ENCODE data around the gene PKP4. TPM values are rescaled to one million over a fixed set of nuclear protein-coding genes. Genes with fewer than 3 reads are reported as not detected.

The PKP4 gene
- total RNA-seq, 1 experiment from 2014 or later, result 52.0 TPM

- Mint-ChIP-seq H3K4me1 (no peaks in the 10 kb centered on the region), H3K36me3 (ENCODE audit: insufficient read depth in 1 of 3, low read depth in 3 of 3) (0 out of 7 replicates have a peak, but pooled peaks cover 0 to 2% (median 0%) of the 10 kb centered on the region in 3 experiments), H3K9me3 (no peaks in the 10 kb centered on the region), H3K4me3 (no peak overlapping the region), H3K27ac (no peak overlapping the region), H3K27me3 (ENCODE audit: low read depth) (no peaks in the 10 kb centered on the region)
- no peak overlapping the region for H2BK5ac ChIP-seq (ENCODE audit: insufficient read length, low read length)
- no peak overlapping the region for H2BK120ac ChIP-seq (ENCODE audit: low read depth, low read length, poor library complexity, severe bottlenecking)
- H3K9me3 ChIP-seq (ENCODE audit: control insufficient read depth, low read depth, low read length), result no peaks in the 10 kb centered on the region
- no peaks in the 10 kb centered on the region for H3K23me2 ChIP-seq (ENCODE audit: insufficient read length, low read depth, low read length, poor library complexity, severe bottlenecking)
- no peak overlapping the region for H4K91ac ChIP-seq (ENCODE audit: insufficient read length, low read depth, low read length)
- H3K23ac ChIP-seq (ENCODE audit: insufficient read length, low read depth, low read length), result no peak overlapping the region
- no peaks in the 10 kb centered on the region for H4K20me1 ChIP-seq (ENCODE audit: control insufficient read depth, insufficient read depth, insufficient read length)
- no peaks in the 10 kb centered on the region for H3K27me3 ChIP-seq (ENCODE audit: insufficient read depth, low read length)
- H2BK12ac ChIP-seq (ENCODE audit: insufficient read length, low read depth, low read length), result no peak overlapping the region
- H3K4me1 ChIP-seq (ENCODE audit: insufficient read depth, low read length), result no peaks in the 10 kb centered on the region
- no peak overlapping the region for H4K8ac ChIP-seq (replicated peaks; ENCODE audit: insufficient read length, low read depth, low read length)
- no peak overlapping the region for H2AFZ ChIP-seq (ENCODE audit: low read length)
- H2AK5ac ChIP-seq (ENCODE audit: insufficient read length, low read length), result no peak overlapping the region
- no peak overlapping the region for H3K14ac ChIP-seq (ENCODE audit: insufficient read depth, low read length)
- H4K5ac ChIP-seq (ENCODE audit: insufficient read length, low read depth, low read length), result no peak overlapping the region
- H3K79me1 ChIP-seq (ENCODE audit: insufficient read depth, low read depth, low read length, poor library complexity, severe bottlenecking), result no peaks in the 10 kb centered on the region
- H2BK20ac ChIP-seq (ENCODE audit: low read depth, low read length, poor library complexity, severe bottlenecking), result no peak overlapping the region
- H3K4me2 ChIP-seq (ENCODE audit: insufficient read depth, insufficient read length, low read length), result no peak overlapping the region
- no peak overlapping the region for H2BK15ac ChIP-seq (ENCODE audit: low read depth, low read length)
- no peak overlapping the region for H3K27ac ChIP-seq (ENCODE audit: insufficient read length, low read depth, low read length)
- no peak overlapping the region for H3T11ph ChIP-seq (ENCODE audit: low read length)
- no peak for TF ChIP-seq CTCF (conservative IDR thresholded peaks at IDR 0.05)
- H3K4ac ChIP-seq (ENCODE audit: low read depth, low read length), result no peak overlapping the region
- no peak overlapping the region for H3K56ac ChIP-seq (ENCODE audit: insufficient read length, low read depth, low read length)
- H3K18ac ChIP-seq (ENCODE audit: insufficient read length, low read depth, low read length), result no peak overlapping the region
- H3K79me2 ChIP-seq (ENCODE audit: insufficient read depth, low read length), result 0 out of 2 replicates have a peak, but pooled peaks cover 2% of the 10 kb centered on the region
- no peak overlapping the region for H3K9ac ChIP-seq (ENCODE audit: extremely low read depth, insufficient read length, low read length)
- no CpG with 5 or more reads among the region's 19 CpGs for WGBS (ENCODE audit: extremely low coverage, insufficient read length, low lambda C conversion rate)
- no peak for DNase-seq
Observed at GRCh38 chr2:158583923-158584322, 127.2 kb downstream of the PKP4 start.
